GM18507 (cell line): ENCODE measurements around the gene MRPS31.
"Not testable (repeated sequence)": the region's sequence is repeated elsewhere in the genome, so short reads cannot be mapped to it uniquely, and the experiment has no call there.

ENCODE experiments used
- DNase-seq: peaks from one replicate; pipeline ENCODE4 v3.0.0; 2011; ENCODE audit warnings: low read depth; ENCODE audit not compliant: insufficient read length; ENCODE audit errors: extremely low spot score
- FAIRE-seq: peaks from 2 replicates; lab custom pipeline; 2011; peaks lifted over from hg19 to GRCh38; lab: Jason Lieb, UNC

The MRPS31 gene

GRCh38 chr13:40770609-40770933 is 419 bp downstream of the MRPS31 start:
- DNase-seq (no peak), FAIRE-seq (no peak)

GRCh38 chr13:40769970-40770369 is 1.0 kb downstream of the MRPS31 start:
- FAIRE-seq (no peak), DNase-seq (no peak)

GRCh38 chr13:40765602-40766001 is 5.4 kb downstream of the MRPS31 start:
- no peak for FAIRE-seq
- no peak for DNase-seq

- FAIRE-seq: peak; percentile 33
- DNase-seq: no peak
Observed at GRCh38 chr13:40764587-40765403, 6.2 kb downstream of the MRPS31 start.

GRCh38 chr13:40762849-40763248 is 8.1 kb downstream of the MRPS31 start:
- FAIRE-seq (no peak), DNase-seq (no peak)

GRCh38 chr13:40758811-40759210 is 12.2 kb downstream of the MRPS31 start:
- DNase-seq: no peak
- no peak for FAIRE-seq

- DNase-seq (no peak), FAIRE-seq (peak; percentile 88)
Observed at GRCh38 chr13:40756042-40756441, 14.9 kb downstream of the MRPS31 start.

GRCh38 chr13:40755082-40755700 is 15.8 kb downstream of the MRPS31 start:
- FAIRE-seq (no peak), DNase-seq (no peak)

GRCh38 chr13:40749327-40749726 is 21.7 kb downstream of the MRPS31 start:
- DNase-seq (no peak), FAIRE-seq (no peak)

GRCh38 chr13:40735232-40735548 is 35.8 kb downstream of the MRPS31 start:
- DNase-seq, FAIRE-seq: not testable (repeated sequence)

- not testable (repeated sequence) for DNase-seq, FAIRE-seq
Observed at GRCh38 chr13:40734536-40735231, 36.3 kb downstream of the MRPS31 start.

GRCh38 chr13:40732658-40733057 is 38.3 kb downstream of the MRPS31 start:
- no peak for FAIRE-seq
- DNase-seq: no peak

- DNase-seq (no peak), FAIRE-seq (no peak)
Observed at GRCh38 chr13:40728595-40728994, 42.4 kb downstream of the MRPS31 start.

GRCh38 chr13:40714433-40714832 is 56.6 kb downstream of the MRPS31 start:
- DNase-seq, FAIRE-seq: not testable (repeated sequence)

- FAIRE-seq: peak; percentile 21
- DNase-seq: no peak
Observed at GRCh38 chr13:40706439-40706838, 64.6 kb downstream of the MRPS31 start.

- peak; percentile 85 for FAIRE-seq
- DNase-seq: no peak
Observed at GRCh38 chr13:40697711-40698110, 73.3 kb downstream of the MRPS31 start.

- DNase-seq (no peak), FAIRE-seq (no peak)
Observed at GRCh38 chr13:40694426-40694825, 76.6 kb downstream of the MRPS31 start.

- FAIRE-seq: peak; percentile 21
Observed at GRCh38 chr13:40692946-40693345, 78.0 kb downstream of the MRPS31 start.

GRCh38 chr13:40688781-40689180 is 82.2 kb downstream of the MRPS31 start:
- FAIRE-seq (no peak), DNase-seq (no peak)

More at GRCh38 chr13:40692946-40693345, 78.0 kb downstream of the MRPS31 start:
- DNase-seq: no peak

GRCh38 chr13:40682449-40683240 is 88.3 kb downstream of the MRPS31 start:
- DNase-seq (no peak), FAIRE-seq (peak; percentile 24)
